Activated T-cell treated with anti-CD3 and anti-CD28 coated beads, Interleukin-2, amount 50 U/mL, for 48 hours (primary cell): ENCODE results near the gene DOK6.

ENCODE experiments used
- DNase-seq, 2 experiments: peaks; one replicate each; pipeline ENCODE4 v3.0.0-alpha.2; 2020

The DOK6 gene

GRCh38 chr18:69755856-69756496 is 355.3 kb downstream of the DOK6 start:
- DNase-seq, result no peak

GRCh38 chr18:69757733-69758132 is 357.0 kb downstream of the DOK6 start:
- no peak for DNase-seq

- no peak for DNase-seq
These were observed 357.8 kb downstream of the DOK6 start for GRCh38 chr18:69758458-69758857.

GRCh38 chr18:69759046-69759445 is 358.4 kb downstream of the DOK6 start:
- no peak for DNase-seq

- no peak for DNase-seq
These were observed 362.3 kb downstream of the DOK6 start for GRCh38 chr18:69763002-69763401.

GRCh38 chr18:69763821-69764220 is 363.1 kb downstream of the DOK6 start:
- DNase-seq, result no peak

GRCh38 chr18:69770238-69770637 is 369.6 kb downstream of the DOK6 start:
- no peak for DNase-seq

- DNase-seq, result no peak
These were observed 374.1 kb downstream of the DOK6 start for GRCh38 chr18:69774831-69775230.

- DNase-seq, result no peak
These were observed 376.6 kb downstream of the DOK6 start for GRCh38 chr18:69777248-69777647.

- DNase-seq, result no peak
These were observed 378.0 kb downstream of the DOK6 start for GRCh38 chr18:69778680-69779079.

GRCh38 chr18:69780851-69781250 is 380.2 kb downstream of the DOK6 start:
- no peak for DNase-seq

GRCh38 chr18:69784815-69785214 is 384.1 kb downstream of the DOK6 start:
- DNase-seq, result no peak

- DNase-seq, result no peak
These were observed 384.8 kb downstream of the DOK6 start for GRCh38 chr18:69785466-69785865.

GRCh38 chr18:69786427-69786826 is 385.7 kb downstream of the DOK6 start:
- DNase-seq, result no peak

- no peak for DNase-seq
These were observed 387.3 kb downstream of the DOK6 start for GRCh38 chr18:69787825-69788547.

- DNase-seq, result no peak
These were observed 389.1 kb downstream of the DOK6 start for GRCh38 chr18:69789794-69790193.

GRCh38 chr18:69790649-69791048 is 390.0 kb downstream of the DOK6 start:
- no peak for DNase-seq

- no peak for DNase-seq
These were observed 395.1 kb downstream of the DOK6 start for GRCh38 chr18:69795791-69796190.

GRCh38 chr18:69804776-69805501 is 404.3 kb downstream of the DOK6 start:
- DNase-seq, result no peak

- DNase-seq, result no peak
These were observed 407.7 kb downstream of the DOK6 start for GRCh38 chr18:69808399-69808798.

- no peak for DNase-seq
These were observed 412.9 kb downstream of the DOK6 start for GRCh38 chr18:69813559-69813958.

GRCh38 chr18:69814861-69815385 is 414.2 kb downstream of the DOK6 start:
- no peak for DNase-seq

- no peak for DNase-seq
These were observed 416.8 kb downstream of the DOK6 start for GRCh38 chr18:69817335-69817940.
